Motor neuron (in vitro differentiated cells): ENCODE results near the gene RAET1L. TPM values are rescaled to one million over a fixed set of nuclear protein-coding genes. Genes with fewer than 3 reads are reported as not detected.
A peak's percentile ranks its signal among the peaks of the same experiment; 100 is the strongest.
"Not testable (repeated sequence)": the region's sequence is repeated elsewhere in the genome, so short reads cannot be mapped to it uniquely, and the experiment has no call there.

Experiments
- ATAC-seq, 8 experiments: fragments of 200-7000 bp; cut with Tn5 transposase; replicated peaks in 6 of 8; 2 replicates each; pipeline ENCODE4 v1.8.0; 2021; ENCODE audit warnings: mild to moderate bottlenecking in 8 of 8, moderate library complexity in 8 of 8
- H3K27ac ChIP-seq, 2 donors: fragments of 250-450 bp; sonication (Bioruptor Pico); 2 replicates each; pipeline ENCODE4 v1.9.0; 2021; ENCODE audit warnings: antibody characterized with exemption in 2 of 2, mild to moderate bottlenecking in 2 of 2, moderate library complexity in 1 of 2
- H3K4me1 ChIP-seq, 2 donors: fragments of 250-450 bp; sonication (Bioruptor Pico); replicated peaks in 1 of 2; 2 replicates each; pipeline ENCODE4 v1.6.1; 2021; ENCODE audit warnings: antibody characterized with exemption in 2 of 2, mild to moderate bottlenecking in 2 of 2, moderate library complexity in 1 of 2
- H3K4me3 ChIP-seq, 5 donors: fragments of 250-450 bp; sonication (Bioruptor Pico); 2 replicates each; pipeline ENCODE4 v1.9.0; 2021; ENCODE audit warnings: antibody characterized with exemption in 5 of 5, mild to moderate bottlenecking in 5 of 5, moderate library complexity in 4 of 5
- WGBS, 10 experiments: fragments of 450-650 bp; shearing (Covaris generic); methylation state at CpG; one replicate each; pipeline ENCODE4 v1.0.0; 2022; 5-methylcytosine and 5-hydroxymethylcytosine counted together
- in situ Hi-C, 9 experiments: fragments of 400-800 bp; cut with MboI; loops; one replicate each; pipeline ENCODE4 v1.15.0; 2021; ENCODE audit warnings: low sequenced_read_pairs in 9 of 9, low pct_unique_long_range_greater_than_20kb in 2 of 9; ENCODE audit not compliant: unreplicated experiment in 9 of 9
- total RNA-seq, 8 experiments: library from RNA; unstranded; fragments of 300-600 nt; gene quantifications; 2 replicates each; pipeline versions ENCODE4 v1.2.3 to v1.2.4, GENCODE V29; 2022

The RAET1L gene
- total RNA-seq, 8 experiments from 2014 or later = 1.9 to 55.3 (median 4.2) TPM; not detected in 4

GRCh38 chr6:149995235-149995750 lies 30.0 kb downstream of the RAET1L start:
- Histone ChIP-seq H3K4me3 (no peak overlapping the region), H3K4me1 (peaks cover 0 to 11% of the 10 kb centered on the region in 2 donors), H3K27ac (no peak overlapping the region)
- in situ Hi-C loops = no loop called here
- WGBS, 10 experiments = 4 to 70% (median 37%) methylated on average over 1 to 4 of the region's 6 CpGs; no CpG with 5 or more reads in 4 of the 10 experiments
- ATAC-seq = no peak

DNA sequence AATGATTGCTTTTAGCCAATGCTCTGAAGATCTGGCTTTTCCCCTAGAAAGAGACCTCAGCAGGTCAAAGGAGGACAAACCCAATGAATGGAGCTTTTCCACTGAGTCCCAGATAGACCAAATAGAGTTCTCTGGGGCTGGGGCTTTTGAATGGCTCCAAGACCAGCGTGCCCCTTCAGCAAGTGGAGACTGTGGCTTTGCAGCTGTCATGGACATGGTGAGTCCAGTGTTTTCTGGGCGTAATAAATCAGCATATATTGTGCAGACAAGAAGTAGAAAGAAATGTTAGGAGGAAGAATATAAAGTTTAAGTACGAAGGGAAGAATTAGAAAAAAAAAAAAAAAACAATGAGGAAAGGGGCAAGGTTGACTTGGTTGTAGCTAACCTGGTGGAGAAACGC lies 33.5 kb downstream of the RAET1L start:
- peak in 1 of 8 experiments; percentile 11 for ATAC-seq
- in situ Hi-C loops = no loop called here
- H3K27ac ChIP-seq = no peak overlapping the region
- WGBS, 10 experiments = 4 to 68% (median 45%) methylated on average over 2 to 4 of the region's 4 CpGs
- no peak overlapping the region for H3K4me3 ChIP-seq
- peaks cover 0 to 17% of the 10 kb centered on the region in 2 donors for H3K4me1 ChIP-seq

DNA sequence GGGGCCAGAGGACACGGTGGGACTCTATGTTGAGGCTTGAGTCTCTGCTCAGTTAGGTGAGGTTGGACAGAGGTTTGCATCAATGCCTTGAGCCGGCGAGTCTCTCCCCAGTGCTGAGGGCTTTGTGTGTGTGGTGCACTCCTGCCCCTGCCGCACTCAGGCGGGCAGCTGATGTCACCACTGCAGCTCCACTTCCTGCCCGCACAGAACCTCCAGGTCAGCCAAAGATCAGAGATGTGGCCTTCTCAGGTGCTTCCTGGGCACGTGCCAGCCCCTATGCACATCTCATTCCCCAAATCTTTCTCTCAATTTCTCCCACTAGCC lies 33.9 kb downstream of the RAET1L start:
- in situ Hi-C loops, H3K27ac ChIP-seq: not testable (repeated sequence)
- peak overlapping the region in 2 of 5 donors; percentile 24 to 33 for H3K4me3 ChIP-seq
- WGBS, 10 experiments = 0% methylated on average over 1 to 2 of the region's 7 CpGs; no CpG with 5 or more reads in 7 of the 10 experiments
- H3K4me1 ChIP-seq = peaks cover 0 to 17% of the 10 kb centered on the region in 2 donors
- peak in 7 of 8 experiments; percentile 29 to 84 (median 79) for ATAC-seq

DNA sequence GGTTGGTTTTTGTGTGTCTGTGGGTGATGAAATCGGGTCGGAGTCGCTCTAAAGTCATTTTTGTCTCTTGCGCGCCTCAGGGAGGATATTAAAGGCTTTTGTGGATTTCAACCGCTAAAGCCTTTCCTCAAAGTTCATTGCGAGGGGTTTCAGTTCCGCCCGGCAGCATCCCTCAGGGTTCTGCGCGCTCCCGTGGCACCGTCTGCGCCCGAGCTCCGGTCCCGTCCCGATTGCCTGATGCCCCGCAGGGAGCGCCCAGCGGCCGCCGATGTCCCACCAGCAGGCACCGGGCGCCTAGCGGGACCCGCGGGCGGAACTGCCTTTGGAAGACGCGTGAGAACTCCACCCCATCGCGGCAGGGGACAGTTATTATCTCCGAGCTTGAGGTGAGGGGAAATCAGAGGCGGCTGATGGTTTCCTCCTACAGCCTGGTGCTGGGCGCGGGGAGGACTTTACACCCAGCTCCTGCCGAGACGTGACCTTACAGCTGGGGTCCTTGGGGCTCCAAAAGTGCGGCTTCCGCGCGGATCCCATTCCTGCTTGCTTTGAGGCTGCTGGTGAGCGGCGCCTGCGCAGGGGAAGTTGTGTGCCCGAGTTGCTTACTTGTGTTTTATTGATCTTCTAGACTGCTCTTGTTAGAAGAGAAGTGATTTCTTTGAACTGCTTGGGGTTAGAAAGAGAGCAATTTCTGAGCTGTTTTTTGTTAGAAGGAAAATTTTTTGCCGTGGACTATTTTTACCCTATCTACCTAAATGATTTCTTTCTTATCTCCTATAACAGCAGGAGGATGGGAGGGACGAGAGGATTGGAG lies 34.5 kb downstream of the RAET1L start:
- no peak overlapping the region for H3K27ac ChIP-seq
- ATAC-seq = peak in 7 of 8 experiments; percentile 37 to 67 (median 61)
- 0 to 7% (median 3%) methylated on average over 1 to 21 of the region's 49 CpGs; no CpG with 5 or more reads in 1 of the 10 experiments for WGBS, 10 experiments
- in situ Hi-C loops = no loop called here
- H3K4me3 ChIP-seq = peak overlapping the region in 4 of 5 donors; percentile 10 to 33 (median 22)
- H3K4me1 ChIP-seq = peaks cover 0 to 17% of the 10 kb centered on the region in 2 donors

DNA sequence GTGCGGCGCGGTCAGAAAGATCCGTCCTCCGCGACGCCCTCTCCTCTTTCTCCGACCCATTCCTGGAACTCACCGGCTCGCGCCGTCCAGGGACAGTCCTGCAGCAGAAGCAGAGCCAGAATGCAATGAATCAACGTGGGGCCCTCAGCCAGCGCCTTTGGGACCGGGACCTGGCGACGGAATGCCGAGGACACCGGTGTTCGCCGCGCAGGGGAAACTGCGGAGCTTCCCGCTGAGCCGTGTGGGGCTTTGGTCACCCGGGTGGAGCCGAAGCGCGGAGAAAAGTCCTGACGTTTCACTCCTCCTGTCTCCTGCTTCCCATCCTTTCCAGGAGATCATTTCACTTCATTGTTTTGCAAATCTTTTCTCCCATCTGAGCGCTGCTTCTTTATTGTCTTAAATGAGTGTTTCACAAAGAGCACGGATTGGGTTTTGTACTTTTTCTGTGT lies 35.1 kb downstream of the RAET1L start:
- peak in 7 of 8 experiments; percentile 19 to 50 (median 33) for ATAC-seq
- Histone ChIP-seq H3K4me1 (peaks cover 0 to 17% of the 10 kb centered on the region in 2 donors), H3K27ac (no peak overlapping the region), H3K4me3 (peak overlapping the region in 3 of 5 donors; percentile 21 to 33 (median 24))
- in situ Hi-C loops = no loop called here
- 0 to 14% (median 0%) methylated on average over 1 to 26 of the region's 32 CpGs; no CpG with 5 or more reads in 2 of the 10 experiments for WGBS, 10 experiments

- Histone ChIP-seq H3K4me1 (peaks cover 0 to 17% of the 10 kb centered on the region in 2 donors), H3K27ac (no peak overlapping the region), H3K4me3 (no peak overlapping the region)
- 0 to 25% (median 6%) methylated on average over 1 to 13 of the region's 17 CpGs for WGBS, 10 experiments
- no peak for ATAC-seq
- in situ Hi-C loops = no loop called here
Measured at GRCh38 chr6:149988550-149989346, 36.6 kb downstream of the RAET1L start.

DNA sequence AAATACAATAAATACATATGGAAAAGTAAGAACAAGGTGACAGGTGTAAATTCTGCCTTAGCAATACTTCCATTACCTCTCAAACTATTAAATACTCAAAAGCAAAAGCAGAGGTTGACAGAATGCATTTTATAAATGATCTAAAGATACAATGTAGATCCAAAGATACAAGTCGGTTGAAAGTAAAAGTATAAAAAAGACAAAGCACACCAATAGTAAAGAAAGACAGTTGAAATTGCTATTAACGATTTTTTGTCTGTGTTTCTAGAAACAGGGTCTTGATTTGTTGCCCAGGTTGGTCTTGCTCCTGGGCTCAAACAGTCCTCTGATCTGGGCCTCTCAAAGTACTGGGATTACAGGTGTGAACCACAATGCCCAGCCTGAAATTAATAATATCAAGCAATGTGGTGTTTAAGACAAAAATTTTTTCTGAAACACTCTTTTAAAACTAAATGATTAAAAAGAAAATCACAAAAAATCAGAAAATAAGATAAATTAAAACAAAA lies 37.7 kb downstream of the RAET1L start:
- peaks cover 0 to 17% of the 10 kb centered on the region in 2 donors for H3K4me1 ChIP-seq
- 12 to 69% (median 49%) methylated on average over 1 to 2 of the region's 2 CpGs for WGBS, 10 experiments
- no peak for ATAC-seq
- H3K4me3 ChIP-seq = no peak overlapping the region
- in situ Hi-C loops = no loop called here
- no peak overlapping the region for H3K27ac ChIP-seq

- no peak overlapping the region for H3K4me3 ChIP-seq
- in situ Hi-C loops = no loop called here
- ATAC-seq = peak in 1 of 8 experiments; percentile 20
- peaks cover 0 to 9% of the 10 kb centered on the region in 2 donors for H3K4me1 ChIP-seq
- WGBS, 10 experiments = 0 to 20% (median 0%) methylated on average over 1 to 4 of the region's 5 CpGs; no CpG with 5 or more reads in 5 of the 10 experiments
- H3K27ac ChIP-seq = no peak overlapping the region
Measured at GRCh38 chr6:149985481-149985937, 39.8 kb downstream of the RAET1L start.

GRCh38 chr6:149984773-149985172 lies 40.6 kb downstream of the RAET1L start:
- Histone ChIP-seq H3K4me1 (peaks cover 0 to 1% of the 10 kb centered on the region in 2 donors), H3K27ac (no peak overlapping the region), H3K4me3 (no peak overlapping the region)
- ATAC-seq = no peak
- WGBS, 10 experiments = 0 to 100% (median 19%) methylated on average over 1 to 5 of the region's 5 CpGs; no CpG with 5 or more reads in 4 of the 10 experiments
- in situ Hi-C loops = no loop called here

DNA sequence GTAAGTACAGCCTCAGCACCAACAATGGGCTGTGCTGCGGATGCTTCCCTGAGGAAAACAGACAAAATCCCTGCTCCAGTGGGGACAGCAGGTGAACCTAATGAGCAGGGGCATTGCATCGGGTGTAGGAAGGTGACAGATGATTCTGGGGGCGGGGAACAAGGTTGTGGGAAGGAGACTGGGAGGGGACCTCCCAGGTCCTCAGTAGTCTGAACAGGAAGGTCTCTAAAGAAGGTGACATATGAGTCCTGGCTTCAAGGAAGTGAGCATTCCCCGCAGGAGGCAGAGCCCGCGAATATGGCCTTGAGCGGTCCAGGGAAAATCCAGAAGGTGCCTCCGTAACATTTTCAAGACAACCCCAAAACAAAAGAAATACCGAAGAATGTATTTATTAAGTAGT lies 42.2 kb downstream of the RAET1L start:
- in situ Hi-C loops = no loop called here
- 5 to 71% (median 25%) methylated on average over 1 to 8 of the region's 9 CpGs; no CpG with 5 or more reads in 1 of the 10 experiments for WGBS, 10 experiments
- ATAC-seq = no peak
- Histone ChIP-seq H3K4me3 (no peak overlapping the region), H3K4me1 (no peaks in the 10 kb centered on the region), H3K27ac (no peak overlapping the region)

DNA sequence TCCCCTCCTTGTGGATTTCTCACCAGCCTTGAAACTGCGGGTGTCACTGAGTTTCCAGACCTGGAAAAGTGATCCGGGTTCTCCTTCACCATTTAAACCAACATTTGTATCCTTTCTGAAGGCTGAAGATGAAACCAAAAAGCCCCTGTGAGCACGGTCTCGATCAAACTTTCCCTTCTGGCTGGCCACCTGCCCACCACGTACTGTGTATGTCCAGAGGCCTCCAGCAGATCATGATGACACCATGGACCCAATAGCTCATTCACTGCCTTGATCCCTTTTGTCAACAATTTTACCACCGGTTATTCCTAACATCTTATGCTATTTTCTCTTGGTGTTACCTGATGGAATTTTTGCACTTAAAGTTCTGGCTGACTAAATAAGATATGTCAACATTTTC lies 46.0 kb downstream of the RAET1L start:
- no peak for ATAC-seq
- H3K4me1 ChIP-seq = no peaks in the 10 kb centered on the region
- no peak overlapping the region for H3K4me3 ChIP-seq
- 15 to 83% (median 54%) methylated on average over 1 to 6 of the region's 6 CpGs; no CpG with 5 or more reads in 1 of the 10 experiments for WGBS, 10 experiments
- in situ Hi-C loops = no loop called here
- H3K27ac ChIP-seq = no peak overlapping the region

- H3K4me1 ChIP-seq = no peaks in the 10 kb centered on the region
- H3K27ac ChIP-seq = no peak overlapping the region
- ATAC-seq = peak in 1 of 8 experiments; percentile 23
- H3K4me3 ChIP-seq = no peak overlapping the region
- in situ Hi-C loops = no loop called here
Measured at GRCh38 chr6:149978610-149979009, 46.7 kb downstream of the RAET1L start.

GRCh38 chr6:149977221-149977620 lies 48.1 kb downstream of the RAET1L start:
- 19 to 50% (median 39%) methylated on average over 1 to 4 of the region's 4 CpGs; no CpG with 5 or more reads in 5 of the 10 experiments for WGBS, 10 experiments
- Histone ChIP-seq H3K4me3 (no peak overlapping the region), H3K4me1 (no peaks in the 10 kb centered on the region), H3K27ac (no peak overlapping the region)
- no peak for ATAC-seq
- in situ Hi-C loops = no loop called here
